Activated effector memory CD4-positive, alpha-beta T cell treated with Interleukin-2 at 50 U/mL for 16 hours (primary cell): ENCODE measurements around the gene NEDD4L.
"Not testable (repeated sequence)": the region's sequence is repeated elsewhere in the genome, so short reads cannot be mapped to it uniquely, and the experiment has no call there.

Experiments used
- DNase-seq: peaks from one replicate; pipeline ENCODE4 v3.0.0-alpha.2; 2020

Gene NEDD4L

DNA sequence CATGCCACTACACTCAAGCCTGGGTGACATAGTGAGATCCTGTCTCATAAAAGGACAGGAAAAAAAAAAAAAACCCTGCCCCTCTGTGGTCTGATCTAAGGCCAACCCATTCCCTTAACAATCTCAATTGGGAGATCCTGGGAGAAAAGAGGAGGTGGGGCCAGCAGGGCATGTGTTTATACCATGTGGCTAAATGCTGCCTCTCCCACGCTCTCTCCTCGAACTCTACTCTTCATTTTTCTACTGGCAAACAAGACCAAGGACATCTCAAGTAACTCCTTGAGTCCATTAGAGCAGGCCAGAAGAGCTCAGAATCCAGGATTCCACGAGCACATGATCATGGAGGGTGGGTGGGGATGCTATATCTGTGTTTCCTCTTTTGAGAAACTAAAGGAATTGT, 16.7 kb upstream of the NEDD4L start:
- DNase-seq: no peak

DNA sequence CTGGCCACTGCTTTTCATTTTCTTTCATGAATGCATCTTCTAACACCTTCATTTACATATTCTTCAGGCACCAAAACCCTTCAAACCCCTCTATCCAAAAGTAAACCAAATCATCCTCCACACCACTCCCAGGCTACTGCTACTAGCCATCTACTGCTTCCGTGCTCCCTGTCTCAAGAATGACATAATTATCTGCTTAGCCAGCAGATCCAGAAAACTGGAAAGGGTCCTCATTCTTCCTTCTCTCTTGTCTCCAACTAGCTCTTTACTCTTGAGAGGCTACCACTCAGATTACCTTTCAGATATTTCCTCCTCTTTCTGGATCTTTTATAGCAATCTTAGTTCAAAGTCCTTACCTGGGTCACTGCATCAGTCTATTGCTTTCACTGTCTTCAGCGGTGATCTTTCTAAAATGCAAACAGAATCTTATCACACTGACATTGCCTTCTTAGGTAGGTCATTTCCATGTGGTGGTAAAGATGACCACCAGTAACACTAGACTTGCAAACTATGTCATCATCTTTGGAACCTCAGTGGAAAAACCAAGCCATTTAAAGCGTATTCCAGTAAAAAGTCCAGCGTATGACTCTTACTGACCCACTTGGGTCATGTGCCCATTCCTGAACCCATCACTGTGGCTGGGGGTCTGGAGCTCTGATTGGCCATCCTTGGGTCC, 15.8 kb upstream of the NEDD4L start:
- DNase-seq: no peak

DNA sequence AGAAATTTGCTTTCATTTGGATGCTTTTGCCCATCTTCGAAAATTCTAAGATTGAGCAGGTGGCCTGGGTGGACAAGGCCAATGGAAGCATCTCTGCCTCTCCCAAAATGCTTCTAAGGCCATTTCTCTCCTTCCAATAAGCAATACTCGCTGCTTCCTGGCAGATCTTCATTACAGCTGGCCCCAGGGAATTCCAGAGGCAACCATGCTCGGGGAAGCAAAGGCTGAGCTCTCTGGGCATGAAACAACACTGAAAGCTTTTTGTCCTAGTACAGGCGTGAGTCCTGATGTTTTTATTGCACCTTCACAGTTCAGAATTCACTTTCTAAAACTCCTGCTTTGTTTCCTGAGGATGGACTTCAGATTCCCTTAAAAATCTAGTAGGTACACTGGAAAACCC, 11.8 kb upstream of the NEDD4L start:
- no peak for DNase-seq

DNA sequence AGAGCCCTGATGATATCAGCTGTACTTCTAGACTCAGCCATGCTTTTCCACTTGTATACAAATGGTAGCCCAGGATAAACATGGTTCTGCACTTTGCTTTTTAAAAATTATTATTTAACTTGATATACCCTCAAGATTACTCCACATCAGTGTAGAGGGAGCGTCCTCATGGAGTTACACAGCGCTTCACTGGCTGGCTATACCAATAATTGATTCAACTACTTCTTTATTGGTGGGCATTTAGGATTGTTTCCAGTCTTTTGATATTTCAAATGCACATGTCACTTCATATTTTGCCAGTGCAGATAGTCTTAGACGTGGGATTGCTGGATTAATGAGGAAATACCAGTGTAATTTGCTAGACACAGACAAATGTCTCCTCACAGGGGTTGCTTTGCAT, 10.8 kb upstream of the NEDD4L start:
- DNase-seq: no peak

DNA sequence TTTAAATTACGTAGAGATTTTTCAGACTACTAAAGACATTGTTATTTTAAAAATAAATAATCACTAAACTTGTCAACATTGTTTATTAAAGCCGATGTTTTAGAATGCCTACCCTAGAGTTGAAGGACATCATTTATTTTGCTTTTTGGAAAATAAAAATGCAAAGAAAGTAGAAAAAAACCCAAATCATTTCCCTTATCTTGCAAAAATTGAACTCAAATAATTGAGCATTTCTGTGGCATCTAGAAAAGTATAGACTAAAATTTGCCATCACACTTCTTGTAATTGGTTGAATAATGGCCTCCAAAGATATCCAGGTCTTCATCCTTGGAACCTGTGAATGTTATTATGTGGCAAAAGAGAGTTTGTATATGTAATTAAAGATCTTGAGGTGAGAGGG, 9.7 kb upstream of the NEDD4L start:
- DNase-seq: no peak

DNA sequence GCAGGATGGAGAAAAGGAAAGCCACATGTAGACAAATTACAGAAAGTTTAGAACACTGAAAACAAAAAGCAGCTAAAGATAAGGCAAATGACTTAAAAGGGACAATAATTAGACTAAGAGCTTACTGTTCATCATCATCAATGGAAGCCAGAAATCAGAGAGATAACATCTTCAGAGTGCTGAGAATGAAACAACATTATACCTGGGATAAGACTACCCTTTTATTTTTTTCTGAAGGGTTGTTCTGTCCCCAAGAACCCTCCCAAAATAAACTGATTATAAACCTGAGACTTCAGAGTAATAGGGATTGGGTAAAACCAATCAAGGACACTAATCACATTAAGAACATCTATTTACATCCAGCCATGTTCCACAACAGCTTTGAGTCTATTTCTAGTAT, 6.9 kb upstream of the NEDD4L start:
- no peak for DNase-seq

DNA sequence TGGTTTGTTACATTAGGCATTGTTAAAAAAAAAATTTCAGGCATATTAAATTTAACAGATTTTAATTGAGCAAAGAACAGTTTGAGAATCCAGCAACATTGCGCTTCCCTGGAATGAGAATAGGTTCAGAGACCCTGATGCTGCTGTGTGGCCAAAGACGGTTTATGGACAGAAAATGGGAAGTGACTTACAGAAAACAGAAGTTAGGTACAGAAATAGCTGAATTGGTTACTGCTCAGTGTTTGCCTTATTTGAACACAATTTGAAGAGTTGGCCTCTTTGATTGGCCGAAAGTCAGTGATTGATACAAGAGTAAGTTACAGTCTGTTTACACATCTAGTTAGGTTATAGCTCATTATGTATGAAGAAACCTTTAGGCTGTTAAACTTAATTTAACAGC, 6.0 kb upstream of the NEDD4L start:
- no peak for DNase-seq

DNA sequence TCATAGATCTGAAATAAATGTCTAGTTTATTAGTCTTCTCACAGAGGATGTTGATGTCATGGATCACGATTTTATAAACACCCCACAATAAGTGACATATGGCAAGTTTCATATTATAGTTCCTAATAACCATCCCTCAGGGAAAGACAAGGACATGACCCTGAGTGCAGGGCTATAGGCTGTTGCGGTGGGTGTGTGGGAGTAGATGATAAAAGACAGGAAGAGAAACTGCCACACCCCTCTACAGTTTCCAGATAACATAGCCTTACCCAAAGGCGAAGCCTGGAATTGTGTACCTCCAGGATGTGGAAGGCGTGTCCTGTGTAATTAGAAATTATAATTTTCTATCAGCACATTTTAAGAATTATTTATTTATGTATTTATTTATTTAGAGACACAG, 2.4 kb upstream of the NEDD4L start:
- DNase-seq: no peak

DNA sequence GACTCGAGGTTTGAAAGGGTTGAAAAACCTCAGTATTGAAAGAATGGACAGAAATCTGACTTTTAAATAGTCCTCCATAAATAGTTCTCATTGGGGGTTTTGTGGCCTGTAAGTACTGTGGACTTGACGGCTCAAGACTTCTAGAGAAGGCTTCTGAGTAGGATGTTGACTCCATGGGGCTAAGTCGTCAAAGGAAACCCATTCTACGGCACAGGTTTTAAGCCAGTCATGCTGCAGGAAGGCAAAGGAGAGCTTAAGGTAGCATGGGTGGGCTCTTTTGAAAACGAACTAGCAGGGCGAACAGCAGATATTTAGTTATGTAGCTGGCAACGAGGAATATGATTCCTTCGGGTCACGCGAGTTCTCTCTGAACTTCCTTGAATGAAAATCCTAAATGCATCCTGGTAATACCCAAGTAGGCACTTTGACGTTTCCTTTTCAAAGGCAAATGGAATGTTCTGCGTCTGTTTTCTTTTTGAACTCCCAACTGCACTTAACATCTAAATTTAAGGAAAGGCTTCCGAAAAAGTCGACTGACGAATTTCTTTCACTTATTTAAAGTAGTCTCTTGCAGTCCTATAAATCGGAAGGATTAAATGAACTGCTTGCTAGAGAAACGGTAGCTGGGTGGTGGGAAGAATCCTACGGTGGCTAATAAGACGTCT, 1.1 kb upstream of the NEDD4L start:
- no peak for DNase-seq

DNA sequence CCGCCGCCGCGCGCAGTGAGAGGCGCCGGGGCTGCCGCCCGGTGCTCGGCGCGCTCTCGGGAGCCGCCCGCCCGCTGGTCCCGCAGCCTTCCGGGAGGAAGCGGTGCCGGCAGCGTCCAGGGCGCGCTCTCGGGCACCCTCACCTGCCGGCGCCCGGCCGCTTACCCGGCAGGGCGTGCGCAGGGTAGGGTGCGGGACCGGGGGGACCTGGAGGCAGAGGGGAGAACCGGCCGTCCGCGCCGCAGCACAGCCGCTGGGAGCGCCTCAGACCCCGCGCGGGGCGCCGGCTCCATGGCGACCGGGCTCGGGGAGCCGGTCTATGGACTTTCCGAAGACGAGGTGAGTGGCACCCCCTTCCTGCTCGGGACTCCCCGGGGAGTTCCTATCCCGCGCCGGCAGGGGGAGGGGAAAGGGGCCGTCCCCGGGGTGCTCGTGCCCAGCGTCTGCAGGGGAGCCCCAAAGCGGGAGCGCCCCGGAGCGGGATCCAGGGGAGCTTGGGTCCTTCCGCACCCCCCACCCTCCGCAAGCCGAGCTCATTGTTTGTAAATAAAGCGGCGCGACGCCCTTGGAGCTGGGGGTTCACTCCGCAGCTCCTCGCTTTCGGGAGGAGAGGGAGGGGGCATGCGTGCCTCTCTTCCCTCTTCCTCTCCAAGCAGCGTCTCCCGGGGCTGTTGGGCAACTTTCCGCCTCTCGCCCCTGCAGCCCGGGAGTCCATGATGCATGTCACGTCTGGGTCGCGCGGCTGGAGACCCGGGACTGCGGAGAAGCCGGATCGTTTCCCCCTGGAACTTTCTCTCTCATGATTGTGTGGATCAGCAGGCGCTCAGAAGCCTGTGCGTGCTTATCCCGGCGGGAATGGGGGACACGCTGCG, 580 bp downstream of the NEDD4L start:
- peak; percentile 22 for DNase-seq

DNA sequence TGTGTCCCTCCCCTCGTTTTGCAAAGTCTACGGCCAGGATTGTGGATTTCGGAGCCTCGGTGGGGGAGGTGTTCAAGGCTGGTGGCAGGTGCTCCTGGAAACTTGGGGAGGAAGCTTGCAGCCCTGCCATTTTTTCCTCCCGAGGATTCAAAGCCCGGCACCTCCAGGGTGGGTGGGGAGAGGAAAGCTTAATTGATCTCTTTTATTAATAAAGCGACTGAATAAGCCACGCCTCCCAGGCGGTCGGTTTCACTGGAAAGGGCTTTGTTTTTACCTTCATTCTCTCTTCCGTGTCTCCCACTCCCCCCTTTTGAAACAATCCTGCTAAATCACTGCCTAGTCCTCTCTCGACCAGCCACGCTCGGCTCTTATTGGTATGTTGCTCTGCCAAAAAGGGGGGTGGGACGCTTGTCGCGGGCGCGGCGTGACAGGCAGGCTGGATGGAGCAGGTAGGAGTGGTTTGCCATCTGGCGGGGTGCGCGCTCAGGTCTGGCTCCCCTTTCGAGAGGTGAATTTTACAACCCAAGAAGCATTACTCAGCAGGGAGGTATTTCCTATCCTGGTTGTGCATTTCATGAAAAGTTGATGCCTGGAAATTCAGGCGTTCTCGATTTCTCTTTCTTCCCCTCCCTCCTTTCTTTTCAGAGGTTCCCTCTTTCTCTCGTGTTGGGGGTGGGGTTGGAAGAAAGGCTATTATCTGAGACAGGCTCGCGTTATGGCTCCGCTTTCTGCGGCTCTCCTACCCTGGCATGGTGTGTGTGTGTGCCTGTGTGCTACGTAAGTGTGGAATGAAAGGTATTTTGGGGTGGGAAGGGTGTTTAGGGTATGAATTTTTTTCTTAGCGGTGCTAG, 1.4 kb downstream of the NEDD4L start:
- DNase-seq: peak; percentile 11

DNA sequence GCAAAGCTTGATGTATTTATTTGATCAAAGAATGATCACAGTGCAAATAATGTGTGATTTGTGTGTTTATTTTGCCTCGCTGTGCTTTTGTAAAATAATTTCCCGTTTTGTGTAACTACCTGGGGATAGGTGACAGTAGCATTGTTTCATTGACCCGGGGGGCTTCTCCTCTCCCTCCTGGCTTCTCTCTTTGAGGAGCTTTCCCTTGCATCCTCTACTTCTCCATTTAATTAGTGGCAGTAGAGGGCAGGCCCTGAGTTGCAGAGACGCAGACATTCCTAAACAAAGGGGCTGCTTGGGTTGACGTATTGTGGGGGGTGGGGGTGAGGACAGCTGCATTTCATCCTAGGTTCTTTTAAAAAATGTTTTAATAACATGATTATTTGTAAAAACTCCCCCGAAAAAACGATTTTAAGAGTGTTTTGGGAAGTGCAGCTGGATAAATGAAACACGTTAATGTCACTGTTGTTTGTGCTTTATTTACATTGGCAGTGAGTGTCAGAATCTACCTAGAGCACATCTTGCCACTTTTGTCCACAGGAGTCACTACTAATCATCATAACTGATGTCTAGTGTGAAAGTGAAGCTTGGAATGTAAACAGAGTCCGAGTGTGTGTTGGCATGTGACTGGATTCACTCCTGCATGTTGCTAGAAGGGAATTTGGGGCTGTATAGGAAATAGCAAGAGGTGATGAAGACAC, 2.2 kb downstream of the NEDD4L start:
- no peak for DNase-seq

DNA sequence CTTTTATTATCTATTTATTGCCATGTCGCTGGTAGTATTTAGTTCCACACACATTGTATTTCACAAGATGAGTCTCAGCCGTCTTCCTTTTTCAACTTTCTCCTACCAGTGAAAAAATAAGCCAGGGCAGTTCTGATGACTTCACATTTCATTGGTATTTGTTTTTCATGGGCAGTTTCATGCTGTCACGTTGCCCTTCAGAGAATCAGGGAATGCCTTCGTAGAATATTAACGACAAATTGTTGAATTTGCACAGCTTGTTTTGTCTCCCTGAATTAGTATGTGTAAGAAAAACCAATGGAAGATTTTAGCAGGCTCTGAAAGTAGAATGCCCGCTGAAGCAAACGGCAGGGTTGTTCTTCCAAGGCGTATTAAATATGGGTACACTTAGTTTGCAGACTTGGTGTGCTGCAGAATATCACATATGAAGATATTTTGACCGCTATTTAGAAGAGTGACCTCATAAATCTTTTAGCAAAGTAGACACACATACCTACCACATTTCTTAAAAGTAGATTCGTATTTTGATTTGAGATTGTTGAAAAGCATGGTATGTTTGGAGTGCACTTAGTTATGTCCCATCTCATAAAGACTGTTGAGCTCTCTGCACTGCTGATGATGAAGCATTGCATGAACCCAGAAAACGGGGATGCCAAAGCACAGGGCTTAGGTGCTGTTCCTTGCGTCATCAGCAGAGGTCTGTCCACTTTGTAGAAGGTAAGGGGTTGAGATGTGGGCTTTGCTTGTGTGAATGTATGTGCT, 2.9 kb downstream of the NEDD4L start:
- no peak for DNase-seq

DNA sequence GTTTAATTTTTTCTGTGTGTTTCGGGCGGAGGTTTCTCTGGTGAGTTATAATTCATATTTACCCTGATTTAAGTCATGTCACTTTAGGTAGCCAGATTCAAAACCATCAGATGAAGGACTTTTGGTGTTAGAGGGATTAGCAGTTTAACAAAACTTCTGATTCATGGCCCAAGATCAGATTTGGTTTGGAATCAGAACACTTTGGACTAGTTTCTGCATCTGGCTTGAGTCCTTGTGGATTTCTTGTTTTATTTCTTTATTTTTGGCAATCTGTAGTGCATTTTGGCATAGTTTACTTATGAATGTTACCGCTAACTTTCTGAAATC, 3.5 kb downstream of the NEDD4L start:
- DNase-seq: no peak

DNA sequence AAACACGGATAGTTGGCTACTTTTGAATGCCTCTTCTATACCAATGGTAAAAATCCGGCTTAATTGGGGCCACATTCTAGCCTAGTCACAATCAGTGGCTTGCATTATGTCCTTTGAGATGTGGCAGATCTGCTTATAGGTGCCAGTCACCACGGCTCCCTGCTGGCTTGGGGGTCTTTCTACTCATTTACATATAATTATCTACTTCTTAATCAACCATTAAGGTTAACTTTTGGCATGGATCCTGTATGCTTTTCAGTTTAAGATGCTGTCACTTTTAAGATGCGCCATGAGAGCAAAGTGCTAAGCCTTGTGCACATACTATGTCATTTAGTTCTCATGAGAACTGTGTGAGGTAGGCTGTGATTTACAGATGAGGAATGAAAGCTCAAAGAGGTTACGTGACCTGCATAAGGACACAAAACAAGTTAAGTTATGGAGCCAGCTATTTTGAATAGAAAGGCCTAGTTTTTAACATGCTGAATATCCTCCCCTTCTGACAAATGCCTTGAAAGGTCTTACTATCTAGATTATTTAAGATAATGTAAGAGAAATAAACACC, 4.1 kb downstream of the NEDD4L start:
- DNase-seq: no peak

DNA sequence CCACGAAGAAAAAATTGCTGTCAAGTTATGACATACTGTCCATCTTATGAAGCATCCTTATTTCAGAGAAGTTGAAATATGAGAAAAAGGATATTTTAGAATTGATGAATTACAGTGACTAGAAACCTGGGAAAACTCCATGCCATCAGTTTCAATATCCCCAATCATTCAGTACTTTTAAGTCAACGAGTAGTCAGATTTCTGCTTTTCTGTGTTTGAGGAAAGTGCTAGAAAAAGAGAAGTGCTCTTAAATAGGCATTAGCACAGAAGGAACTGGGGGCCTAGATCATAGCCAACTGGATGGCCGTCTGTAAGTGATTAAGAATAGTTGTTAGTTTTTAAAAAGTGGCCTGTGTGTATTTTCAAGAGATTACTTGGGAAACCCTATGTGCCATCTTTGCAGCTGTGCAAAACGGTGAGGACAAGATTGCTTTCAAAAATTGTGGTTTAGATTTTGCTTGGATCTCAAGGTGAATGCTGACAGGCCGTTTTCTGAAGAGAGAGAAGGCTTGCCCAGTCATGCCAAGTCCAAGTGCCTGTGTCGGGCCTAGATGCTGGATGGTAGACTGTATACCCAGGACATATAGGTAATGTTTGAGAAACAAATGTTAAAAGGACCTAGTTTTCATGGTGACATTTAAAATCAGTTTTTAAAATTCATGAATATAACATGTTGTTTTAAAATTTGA, 5.1 kb downstream of the NEDD4L start:
- no peak for DNase-seq

DNA sequence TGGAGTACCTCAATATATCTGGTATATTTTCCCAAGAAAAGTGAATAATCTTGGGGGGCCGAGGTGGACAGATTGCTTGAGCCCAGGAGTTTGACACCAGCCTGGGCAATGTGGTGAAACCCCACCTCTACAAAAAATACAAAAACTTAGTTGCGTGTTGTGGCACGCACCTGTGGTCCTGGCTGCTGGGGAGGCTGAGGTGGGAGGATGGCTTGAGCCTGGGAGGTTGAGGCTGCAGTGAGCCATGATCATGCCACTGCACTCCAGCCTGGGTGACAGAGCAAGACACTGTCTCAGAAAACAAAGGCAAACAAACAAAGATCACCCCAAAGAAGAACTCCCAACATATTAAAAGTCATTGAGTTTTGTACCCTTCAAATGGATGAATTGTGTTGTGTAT, 6.9 kb downstream of the NEDD4L start:
- DNase-seq: not testable (repeated sequence)

DNA sequence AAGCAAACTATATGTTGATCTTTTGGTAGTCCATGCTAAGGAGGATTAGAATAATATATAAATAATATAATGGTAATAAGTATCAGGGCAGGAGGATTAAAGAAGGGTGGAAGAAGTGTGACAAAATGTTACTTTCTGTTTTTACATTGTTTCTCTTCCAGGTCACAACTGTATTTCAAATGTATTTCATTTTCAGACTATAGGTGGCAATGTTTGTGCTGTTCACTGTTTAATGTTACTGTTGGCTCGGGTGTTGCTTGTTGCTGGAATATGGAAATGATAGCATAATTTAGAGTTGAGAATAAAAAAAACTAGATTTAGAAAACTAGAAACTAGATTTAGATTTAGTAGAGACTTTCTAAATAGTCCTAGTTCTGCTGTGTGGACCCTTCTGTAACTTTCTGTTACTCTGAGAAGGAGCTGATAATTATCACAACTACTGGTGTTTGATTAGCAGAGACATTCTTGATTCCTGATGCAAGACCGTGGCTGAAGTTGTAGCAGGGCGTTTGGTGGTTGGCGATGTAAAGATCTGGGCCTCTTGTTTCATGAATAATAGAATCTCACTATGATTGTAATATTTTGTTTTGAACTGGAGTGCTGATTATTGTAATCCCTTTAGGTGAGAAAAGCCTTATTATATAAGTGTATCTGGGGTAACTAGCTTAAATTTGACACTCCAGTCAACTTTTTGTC, 7.9 kb downstream of the NEDD4L start:
- no peak for DNase-seq

DNA sequence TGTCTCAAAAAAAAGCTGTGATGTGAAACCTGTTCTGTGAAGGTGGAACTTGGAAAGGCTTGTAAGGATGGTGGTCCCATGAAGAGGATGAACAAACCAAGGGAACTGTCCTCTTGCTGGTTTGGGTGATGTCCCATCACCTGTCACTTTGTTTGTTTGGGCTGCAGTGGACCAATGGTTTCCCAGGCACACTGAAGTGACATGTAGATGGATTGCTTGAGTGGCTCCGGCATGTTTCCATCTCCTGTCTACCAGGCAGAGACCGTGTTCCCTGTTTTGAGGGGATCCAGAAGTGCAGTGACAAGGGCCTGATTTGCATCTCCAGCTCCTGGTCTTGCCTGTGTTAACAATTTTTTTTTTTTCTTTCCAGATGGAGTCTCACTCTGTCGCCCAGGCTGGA, 8.9 kb downstream of the NEDD4L start:
- DNase-seq: no peak
